Measurements from ENCODE around the gene ARHGAP18. TPM values are rescaled to one million over a fixed set of nuclear protein-coding genes. Genes with fewer than 3 reads are reported as not detected.

ARHGAP18 gene
- total and polyA plus RNA-seq, 2 of the 13 experiments (the other 11 are each of a cell fraction or from before 2014, with no cell fraction given): 58.2 to 115 TPM

DNA sequence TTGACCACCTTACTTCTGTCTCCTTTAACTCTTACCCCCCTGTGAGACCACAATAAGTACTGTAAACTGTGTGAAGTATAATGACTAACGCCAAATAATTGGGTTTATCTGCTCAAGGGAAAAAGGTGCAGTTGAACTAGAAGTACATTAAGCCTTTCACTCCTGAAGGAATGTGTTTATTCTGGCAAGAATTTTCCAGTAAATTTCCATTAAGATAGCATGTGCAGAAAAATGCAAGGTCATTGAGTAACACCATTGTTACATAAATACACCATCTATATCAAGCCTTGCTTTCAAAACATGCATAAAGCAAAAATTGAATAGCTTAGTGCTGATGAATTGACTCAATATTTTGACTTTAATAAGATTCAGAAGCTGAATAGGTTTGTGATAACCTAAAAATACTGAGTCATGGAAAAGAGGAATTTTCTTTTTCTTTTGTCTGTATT is 65.4 kb downstream of the ARHGAP18 start (continued):
- TF ChIP-seq ZBED4 (CRISPR knock-in tag; IDR thresholded peaks at IDR 0.05; ENCODE audit: borderline replicate concordance) (no peak; the same call in 1 of the 2 replicates), REL (CRISPR knock-in tag; conservative IDR thresholded peaks at IDR 0.05) (no peak), ZNF713 (CRISPR knock-in tag; IDR thresholded peaks at IDR 0.05) (no peak), ZBTB21 (CRISPR knock-in tag; IDR thresholded peaks at IDR 0.05) (no peak), TCF7L2 (IDR thresholded peaks at IDR 0.05; ENCODE audit: low read depth, low read length) (no peak), NAIF1 (CRISPR knock-in tag; IDR thresholded peaks at IDR 0.05; ENCODE audit: borderline replicate concordance) (no peak), DPF2 (CRISPR knock-in tag; IDR thresholded peaks at IDR 0.05; ENCODE audit: borderline replicate concordance, low read depth) (no peak), ZNF615 (CRISPR knock-in tag; IDR thresholded peaks at IDR 0.05; ENCODE audit: borderline replicate concordance) (no peak), ZBTB33 (CRISPR knock-in tag; IDR thresholded peaks at IDR 0.05) (no peak), PCBP1 (IDR thresholded peaks at IDR 0.05; ENCODE audit: borderline replicate concordance, low read depth, low read length) (no peak), NFE2L2 (IDR thresholded peaks at IDR 0.05; ENCODE audit: low read length) (peak; percentile 89), YEATS2 (CRISPR knock-in tag; IDR thresholded peaks at IDR 0.05; ENCODE audit: borderline replicate concordance) (no peak), ZSCAN29 (CRISPR knock-in tag; conservative IDR thresholded peaks at IDR 0.05) (0 out of 2 replicates have a peak, but pooled peaks have one; percentile 38), KDM2A (CRISPR knock-in tag; IDR thresholded peaks at IDR 0.05; ENCODE audit: borderline replicate concordance, low read depth) (no peak), TFE3 (CRISPR knock-in tag; IDR thresholded peaks at IDR 0.05) (peak; percentile 60), MXI1 (IDR thresholded peaks at IDR 0.05; ENCODE audit: borderline replicate concordance, low read depth, low read length) (no peak), HDAC6 (IDR thresholded peaks at IDR 0.05; ENCODE audit: low read depth, low read length) (no peak), ZNF281 (CRISPR knock-in tag; IDR thresholded peaks at IDR 0.05; ENCODE audit: borderline replicate concordance) (no peak)
- TF ChIP-seq, protein P1, sequence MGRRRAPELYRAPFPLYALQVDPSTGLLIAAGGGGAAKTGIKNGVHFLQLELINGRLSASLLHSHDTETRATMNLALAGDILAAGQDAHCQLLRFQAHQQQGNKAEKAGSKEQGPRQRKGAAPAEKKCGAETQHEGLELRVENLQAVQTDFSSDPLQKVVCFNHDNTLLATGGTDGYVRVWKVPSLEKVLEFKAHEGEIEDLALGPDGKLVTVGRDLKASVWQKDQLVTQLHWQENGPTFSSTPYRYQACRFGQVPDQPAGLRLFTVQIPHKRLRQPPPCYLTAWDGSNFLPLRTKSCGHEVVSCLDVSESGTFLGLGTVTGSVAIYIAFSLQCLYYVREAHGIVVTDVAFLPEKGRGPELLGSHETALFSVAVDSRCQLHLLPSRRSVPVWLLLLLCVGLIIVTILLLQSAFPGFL (CRISPR knock-in tag; IDR thresholded peaks at IDR 0.05): no peak
